GM12878 (cell line): Measurements from ENCODE around the gene AFAP1L2. TPM values are rescaled to one million over a fixed set of nuclear protein-coding genes. Genes with fewer than 3 reads are reported as not detected.

Experiments
- ATAC-seq: fragments of 200-7000 bp; cut with Tn5 transposase; 3 replicates; pipeline ENCODE4 v1.9.1; 2020; ENCODE audit warnings: mild to moderate bottlenecking, moderate library complexity
- BruUV-seq: library from RNA; stranded (reverse); fragments of 400-500 nt; replicated peaks from 2 replicates; lab custom pipeline; 2021; lab: Mats Ljungman, UMichigan
- CTCF ChIA-PET: fragments of 300-600 bp; sonication (Branson Sonifier 250); formaldehyde crosslinking; extraction: SDS; loops from one replicate; lab custom pipeline; 2021; ENCODE audit warnings: inconsistent platforms; lab: Yijun Ruan, JAX
- POLR2A ChIA-PET: fragments of 350-600 bp; formaldehyde crosslinking; extraction: SDS; loops from one replicate; lab custom pipeline; 2021; ENCODE audit warnings: inconsistent platforms; lab: Charles Lee
- RAD21 ChIA-PET: fragments of 300-600 bp; sonication (Branson Sonifier 250); formaldehyde crosslinking; loops from one replicate; lab custom pipeline; 2023; ENCODE audit warnings: antibody characterized with exemption; ENCODE audit not compliant: unreplicated experiment; lab: Charles Lee
- SMC1A ChIA-PET: fragments of 300-600 bp; sonication (Branson Sonifier 250); formaldehyde crosslinking; loops from one replicate; lab custom pipeline; 2023; ENCODE audit not compliant: unreplicated experiment, uncharacterized antibody; lab: Charles Lee
- DNase-seq: peaks from one replicate; pipeline ENCODE4 v3.0.0-alpha.2; 2011; ENCODE audit warnings: low read depth, low spot score
- FAIRE-seq: peaks from 3 replicates; lab custom pipeline; 2011; peaks lifted over from hg19 to GRCh38; lab: Jason Lieb, UNC
- H2AFZ ChIP-seq: 2 replicates; pipeline ENCODE4 v1.6.0; 2011; ENCODE audit warnings: low read depth, low read length, control low read depth; ENCODE audit not compliant: control insufficient read depth
- H3K27ac ChIP-seq: 2 replicates; pipeline ENCODE4 v1.5.1; 2011; ENCODE audit warnings: control low read depth; ENCODE audit not compliant: control insufficient read depth, insufficient read depth
- H3K27me3 ChIP-seq, 2 experiments: replicated peaks in 1 of 2; 2 replicates each; pipeline versions ENCODE4 v1.6.0 to v1.6.1; 2011; ENCODE audit warnings: low read length in 1 of 2; ENCODE audit not compliant: control insufficient read depth in 2 of 2, insufficient read depth in 2 of 2
- H3K36me3 ChIP-seq, 2 experiments: 2 replicates each; pipeline ENCODE4 v1.5.1; 2011; ENCODE audit warnings: low read length in 1 of 2; ENCODE audit not compliant: control insufficient read depth in 2 of 2, insufficient read depth in 2 of 2
- H3K4me1 ChIP-seq: 2 replicates; pipeline ENCODE4 v1.6.1; 2011; ENCODE audit warnings: mild to moderate bottlenecking, low read length, moderate library complexity, mixed read lengths; ENCODE audit not compliant: control insufficient read depth, insufficient read depth
- H3K4me2 ChIP-seq: 2 replicates; pipeline ENCODE4 v1.6.0; 2011; ENCODE audit warnings: control low read depth; ENCODE audit not compliant: control insufficient read depth, insufficient read depth
- H3K4me3 ChIP-seq: fragments of 200-600 bp; sonication (generic); 2 replicates; pipeline ENCODE4 v1.5.1; 2016
- H3K79me2 ChIP-seq: 2 replicates; pipeline ENCODE4 v1.6.0; 2011; ENCODE audit warnings: low read length; ENCODE audit not compliant: control insufficient read depth, insufficient read depth
- H3K9ac ChIP-seq: 2 replicates; pipeline ENCODE4 v1.8.0; 2011; ENCODE audit warnings: low read length, control low read depth, mixed read lengths; ENCODE audit not compliant: control insufficient read depth, insufficient read depth
- H3K9me3 ChIP-seq: replicated peaks from 3 replicates; pipeline ENCODE4 v1.5.1; 2011; ENCODE audit warnings: mild to moderate bottlenecking, low read length; ENCODE audit not compliant: control insufficient read depth, insufficient read depth
- H4K20me1 ChIP-seq: 2 replicates; pipeline ENCODE4 v1.6.0; 2011; ENCODE audit not compliant: control insufficient read depth, insufficient read depth
- BHLHE40 ChIP-seq, 2 experiments: fragments of 450-650 bp in 1 of 2; IDR thresholded peaks; 2 replicates each; pipeline ENCODE4 v1.6.1; 2011 to 2017; ENCODE audit warnings: low read depth in 2 of 2, borderline replicate concordance in 1 of 2, improper control_type of control experiment in 1 of 2, low read length in 1 of 2, mild to moderate bottlenecking in 1 of 2
- BMI1 ChIP-seq: fragments of 450-650 bp; IDR thresholded peaks from 2 replicates; pipeline ENCODE4 v1.6.1; 2016; ENCODE audit warnings: mild to moderate bottlenecking, moderate library complexity, borderline replicate concordance
- EGR1 ChIP-seq, 2 experiments: IDR thresholded peaks; 1 replicate in 1 of 2; 2 replicates in 1 of 2; pipeline ENCODE4 v1.6.1; 2011 to 2012; ENCODE audit warnings: low read depth in 2 of 2, low read length in 2 of 2, borderline replicate concordance in 1 of 2, mild to moderate bottlenecking in 1 of 2, moderate library complexity in 1 of 2
- EZH2 ChIP-seq: IDR thresholded peaks from 2 replicates; pipeline ENCODE4 v1.6.1; 2012; ENCODE audit warnings: low read depth, mild to moderate bottlenecking, control low read depth, inconsistent platforms, low read length, borderline replicate concordance; ENCODE audit not compliant: control insufficient read depth
- HSF1 ChIP-seq: fragments of 150-350 bp; IDR thresholded peaks from 2 replicates; pipeline ENCODE4 v1.6.1; 2014; ENCODE audit warnings: mild to moderate bottlenecking, low read depth, low read length
- KLF5 ChIP-seq: fragments of 450-650 bp; IDR thresholded peaks from 2 replicates; pipeline ENCODE4 v1.6.1; 2014; ENCODE audit warnings: mild to moderate bottlenecking; ENCODE audit not compliant: partially characterized antibody
- MXI1 ChIP-seq: fragments of 150-350 bp; IDR thresholded peaks from 2 replicates; pipeline ENCODE4 v1.6.1; 2011; ENCODE audit warnings: low read depth, mild to moderate bottlenecking, inconsistent platforms, low read length, improper control_type of control experiment
- NBN ChIP-seq: fragments of 450-650 bp; IDR thresholded peaks from 2 replicates; pipeline ENCODE4 v1.6.1; 2016
- RELA ChIP-seq: fragments of 450-650 bp; IDR thresholded peaks from 2 replicates; pipeline ENCODE4 v1.8.0; 2014; ENCODE audit warnings: borderline replicate concordance; ENCODE audit not compliant: partially characterized antibody
- SMAD1 ChIP-seq: fragments of 450-650 bp; IDR thresholded peaks from 2 replicates; pipeline ENCODE4 v1.6.1; 2018; ENCODE audit warnings: mild to moderate bottlenecking, low read depth; ENCODE audit not compliant: partially characterized antibody
- TCF12 ChIP-seq: IDR thresholded peaks from 2 replicates; pipeline ENCODE4 v1.6.1; 2011; ENCODE audit warnings: low read depth, mild to moderate bottlenecking, low read length
- WGBS: methylation state at CpG from one replicate; pipeline ENCODE4 v1.1.6; 2016; ENCODE audit warnings: low lambda C conversion rate; ENCODE audit not compliant: insufficient replicate concordance, insufficient coverage; ENCODE audit errors: missing lambda C conversion rate; 5-methylcytosine and 5-hydroxymethylcytosine counted together
- in situ Hi-C: fragments of 300-500 bp; cut with MboI; formaldehyde crosslinking; loops from 9 replicates; pipeline ENCODE4 v1.14.3; 2018; ENCODE audit warnings: mixed read lengths
- intact Hi-C: fragments of 100-400 bp; cut with micrococcal nuclease; formaldehyde crosslinking; loops from one replicate; pipeline ENCODE4 v1.14.2; 2022; ENCODE audit not compliant: unreplicated experiment
- polyA plus RNA-seq, 11 experiments: library from polyadenylated mRNA; depleted of rRNA in 4 of 11; unstranded in 6 of 11; stranded (reverse) in 5 of 11; fragments of >200 nt; fragmentation: Nextera tagmentation in 4 of 11; fragmentation: Illumina TruSeq in 1 of 11; extraction: Ambion mirVana in 4 of 11; extraction: Trizol in 1 of 11; gene quantifications; 1 replicate in 1 of 11; 2 replicates in 10 of 11; pipeline versions ENCODE4 v1.2.1 to v1.2.3, GENCODE V29; 2011 to 2016; ENCODE audit warnings: inconsistent platforms in 2 of 11, missing spikeins in 2 of 11, low read depth in 1 of 11
- total RNA-seq, 4 experiments: library from RNA; depleted of rRNA in 3 of 4; stranded (reverse); fragments of >200 nt in 3 of 4; fragmentation: Illumina TruSeq in 1 of 4; extraction: Trizol in 1 of 4; gene quantifications; 2 replicates each; pipeline versions ENCODE4 v1.2.1 to v1.2.3, GENCODE V29; 2013 to 2021
- TF ChIP-seq, protein P1 (sequence below), 3 experiments: IDR thresholded peaks in 2 of 3; conservative IDR thresholded peaks in 1 of 3; 2 replicates each; pipeline ENCODE4 v1.5.1; 2011; ENCODE audit warnings: low read depth in 3 of 3, low read length in 3 of 3, mild to moderate bottlenecking in 3 of 3, control low read depth in 2 of 3, moderate library complexity in 2 of 3, inconsistent platforms in 1 of 3, mixed read lengths in 1 of 3; ENCODE audit not compliant: control insufficient read depth in 2 of 3, insufficient read depth in 1 of 3; ENCODE audit errors: extremely low read depth in 1 of 3
- TF ChIP-seq, protein P2 (sequence below): fragments of 450-650 bp; IDR thresholded peaks from 2 replicates; pipeline ENCODE4 v1.6.1; 2017; ENCODE audit warnings: mild to moderate bottlenecking

AFAP1L2 gene
- total and polyA plus RNA-seq, 10 of the 15 experiments (the other 5 are each of a cell fraction or from before 2014, with no cell fraction given): 0.03 to 4.0 (median 0.34) TPM

- no peak overlapping the region for H2AFZ ChIP-seq
- FAIRE-seq (no peak), ATAC-seq (no peak), DNase-seq (no peak)
- BruUV-seq: no TSS peak
- no peak overlapping the region for H3K27ac ChIP-seq
- ChIA-PET CTCF (interaction anchor here (0.7 kb wide), 1 partner anchor 209 kb away, joined by 3 read pairs; no protein-coding TSS in a partner anchor), SMC1A (no interaction called here), RAD21 (no interaction called here), POLR2A (interaction anchor here (0.5 kb wide), 1 partner anchor 41 kb away, joined by 6 read pairs; no protein-coding TSS in a partner anchor)
- in situ Hi-C loops (no loop called here), intact Hi-C loops (no loop called here)
- no peak overlapping the region for H3K4me2 ChIP-seq
- H3K27me3 ChIP-seq: peaks cover 0 to 2% of the 10 kb centered on the region in 2 experiments; a peak in 2 of 4 replicates
- H3K4me1 ChIP-seq: no peaks in the 10 kb centered on the region; the same call in 1 of the 2 replicates
- H3K9me3 ChIP-seq: no peaks in the 10 kb centered on the region
- H3K9ac ChIP-seq: no peak overlapping the region
- H4K20me1 ChIP-seq: no peaks in the 10 kb centered on the region
- 40% methylated on average over 6 of the region's 6 CpGs for WGBS
- TF ChIP-seq SMAD1 (no peak), BMI1 (no peak), EGR1 (IDR thresholded peaks at IDR 0.05; ENCODE audit: borderline replicate concordance in 1 of 2, low read depth in 2 of 2, low read length in 2 of 2) (no peak), BHLHE40 (IDR thresholded peaks at IDR 0.05; ENCODE audit: borderline replicate concordance in 1 of 2, low read depth in 2 of 2, low read length in 1 of 2) (no peak), TCF12 (no peak), KLF5 (no peak), RELA (no peak), NBN (no peak), EZH2 (no peak), MXI1 (no peak), HSF1 (no peak)
- TF ChIP-seq, protein P1, sequence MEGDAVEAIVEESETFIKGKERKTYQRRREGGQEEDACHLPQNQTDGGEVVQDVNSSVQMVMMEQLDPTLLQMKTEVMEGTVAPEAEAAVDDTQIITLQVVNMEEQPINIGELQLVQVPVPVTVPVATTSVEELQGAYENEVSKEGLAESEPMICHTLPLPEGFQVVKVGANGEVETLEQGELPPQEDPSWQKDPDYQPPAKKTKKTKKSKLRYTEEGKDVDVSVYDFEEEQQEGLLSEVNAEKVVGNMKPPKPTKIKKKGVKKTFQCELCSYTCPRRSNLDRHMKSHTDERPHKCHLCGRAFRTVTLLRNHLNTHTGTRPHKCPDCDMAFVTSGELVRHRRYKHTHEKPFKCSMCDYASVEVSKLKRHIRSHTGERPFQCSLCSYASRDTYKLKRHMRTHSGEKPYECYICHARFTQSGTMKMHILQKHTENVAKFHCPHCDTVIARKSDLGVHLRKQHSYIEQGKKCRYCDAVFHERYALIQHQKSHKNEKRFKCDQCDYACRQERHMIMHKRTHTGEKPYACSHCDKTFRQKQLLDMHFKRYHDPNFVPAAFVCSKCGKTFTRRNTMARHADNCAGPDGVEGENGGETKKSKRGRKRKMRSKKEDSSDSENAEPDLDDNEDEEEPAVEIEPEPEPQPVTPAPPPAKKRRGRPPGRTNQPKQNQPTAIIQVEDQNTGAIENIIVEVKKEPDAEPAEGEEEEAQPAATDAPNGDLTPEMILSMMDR (IDR thresholded peaks at IDR 0.05 in 2 of 3, conservative IDR thresholded peaks at IDR 0.05 in 1 of 3; ENCODE audit: control insufficient read depth in 2 of 3, extremely low read depth in 1 of 3, insufficient read depth in 1 of 3, low read depth in 3 of 3, low read length in 3 of 3): no peak
- TF ChIP-seq, protein P2, sequence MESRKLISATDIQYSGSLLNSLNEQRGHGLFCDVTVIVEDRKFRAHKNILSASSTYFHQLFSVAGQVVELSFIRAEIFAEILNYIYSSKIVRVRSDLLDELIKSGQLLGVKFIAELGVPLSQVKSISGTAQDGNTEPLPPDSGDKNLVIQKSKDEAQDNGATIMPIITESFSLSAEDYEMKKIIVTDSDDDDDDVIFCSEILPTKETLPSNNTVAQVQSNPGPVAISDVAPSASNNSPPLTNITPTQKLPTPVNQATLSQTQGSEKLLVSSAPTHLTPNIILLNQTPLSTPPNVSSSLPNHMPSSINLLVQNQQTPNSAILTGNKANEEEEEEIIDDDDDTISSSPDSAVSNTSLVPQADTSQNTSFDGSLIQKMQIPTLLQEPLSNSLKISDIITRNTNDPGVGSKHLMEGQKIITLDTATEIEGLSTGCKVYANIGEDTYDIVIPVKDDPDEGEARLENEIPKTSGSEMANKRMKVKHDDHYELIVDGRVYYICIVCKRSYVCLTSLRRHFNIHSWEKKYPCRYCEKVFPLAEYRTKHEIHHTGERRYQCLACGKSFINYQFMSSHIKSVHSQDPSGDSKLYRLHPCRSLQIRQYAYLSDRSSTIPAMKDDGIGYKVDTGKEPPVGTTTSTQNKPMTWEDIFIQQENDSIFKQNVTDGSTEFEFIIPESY: no peak
- H3K36me3 ChIP-seq: no peaks in the 10 kb centered on the region
- no peaks in the 10 kb centered on the region for H3K79me2 ChIP-seq
- no peak overlapping the region for H3K4me3 ChIP-seq
These were observed 75.9 kb downstream of the AFAP1L2 start for GRCh38 chr10:114328441-114328812.
